Activated T-cell treated with anti-CD3 and anti-CD28 coated beads for 24 hours (primary cell): Measurements from ENCODE around the gene IARS2.
"Not testable (repeated sequence)": the region's sequence is repeated elsewhere in the genome, so short reads cannot be mapped to it uniquely, and the experiment has no call there.

Experiments used
- DNase-seq: peaks from one replicate; pipeline ENCODE4 v3.0.0-alpha.2; 2020; ENCODE audit warnings: low read depth

Gene IARS2

GRCh38 chr1:220113136-220113695 lies 19.3 kb downstream of the IARS2 start:
- DNase-seq, result no peak

- DNase-seq, result no peak
Observed at GRCh38 chr1:220119043-220119512, 25.1 kb downstream of the IARS2 start.

DNA sequence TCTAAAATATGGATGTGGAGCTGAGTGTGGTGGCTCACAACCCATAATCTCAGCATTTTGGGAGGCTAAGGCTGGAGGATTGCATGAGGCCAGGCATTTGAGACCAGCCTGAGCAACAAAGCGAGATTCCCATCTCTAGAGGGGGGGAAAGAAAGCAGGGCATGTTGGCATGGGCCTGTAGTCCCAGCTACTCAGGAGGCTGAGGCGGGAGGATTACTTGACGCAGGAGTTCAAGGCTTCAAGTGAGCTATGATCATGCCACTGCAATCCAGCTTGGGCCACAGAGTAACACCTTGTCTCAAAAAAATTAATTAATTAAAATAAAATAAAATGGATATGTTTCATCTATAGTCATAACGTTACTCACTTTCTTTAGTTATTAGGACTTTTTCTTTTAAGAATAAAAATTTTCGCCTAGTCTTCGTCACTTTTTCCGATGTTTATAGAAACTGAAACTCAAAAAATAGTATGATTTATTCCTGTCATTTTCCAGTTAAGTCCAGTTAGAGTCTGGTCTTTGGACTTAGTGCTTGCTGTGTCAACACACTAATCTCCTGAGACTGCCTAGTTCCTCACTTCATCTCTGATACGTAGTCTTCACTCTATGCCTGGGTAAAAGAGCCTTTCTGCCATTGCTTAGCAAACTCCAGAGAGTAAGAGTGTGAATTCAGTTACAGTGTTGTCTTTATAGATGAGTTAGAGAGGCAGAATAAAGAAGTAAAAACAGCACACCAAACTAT lies 28.0 kb downstream of the IARS2 start:
- DNase-seq, result no peak

GRCh38 chr1:220123066-220123465 lies 29.1 kb downstream of the IARS2 start:
- DNase-seq, result no peak

DNA sequence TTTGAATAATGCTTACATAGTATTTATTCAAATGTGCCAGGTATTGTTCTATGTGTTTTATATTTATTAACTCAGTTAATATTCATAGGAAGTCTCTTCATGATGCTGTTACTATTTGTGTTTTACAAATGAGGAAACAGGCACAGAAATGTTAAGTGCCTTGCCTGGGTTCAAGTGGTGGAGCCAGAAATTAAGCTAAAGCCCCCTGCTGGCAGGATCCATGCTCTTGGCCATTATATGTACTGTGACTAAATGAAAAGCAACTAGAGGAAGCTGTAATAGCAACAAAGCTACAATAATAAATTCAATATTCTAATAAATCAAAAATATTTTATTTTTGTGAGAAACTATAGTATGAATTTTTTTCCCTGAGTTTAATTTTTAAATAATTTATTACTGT lies 30.0 kb downstream of the IARS2 start:
- DNase-seq, result no peak

GRCh38 chr1:220124542-220124941 lies 30.6 kb downstream of the IARS2 start:
- no peak for DNase-seq

- no peak for DNase-seq
Observed at GRCh38 chr1:220127076-220127475, 33.1 kb downstream of the IARS2 start.

GRCh38 chr1:220129479-220130210 lies 35.7 kb downstream of the IARS2 start:
- no peak for DNase-seq

- no peak for DNase-seq
Observed at GRCh38 chr1:220135755-220136154, 41.8 kb downstream of the IARS2 start.

DNA sequence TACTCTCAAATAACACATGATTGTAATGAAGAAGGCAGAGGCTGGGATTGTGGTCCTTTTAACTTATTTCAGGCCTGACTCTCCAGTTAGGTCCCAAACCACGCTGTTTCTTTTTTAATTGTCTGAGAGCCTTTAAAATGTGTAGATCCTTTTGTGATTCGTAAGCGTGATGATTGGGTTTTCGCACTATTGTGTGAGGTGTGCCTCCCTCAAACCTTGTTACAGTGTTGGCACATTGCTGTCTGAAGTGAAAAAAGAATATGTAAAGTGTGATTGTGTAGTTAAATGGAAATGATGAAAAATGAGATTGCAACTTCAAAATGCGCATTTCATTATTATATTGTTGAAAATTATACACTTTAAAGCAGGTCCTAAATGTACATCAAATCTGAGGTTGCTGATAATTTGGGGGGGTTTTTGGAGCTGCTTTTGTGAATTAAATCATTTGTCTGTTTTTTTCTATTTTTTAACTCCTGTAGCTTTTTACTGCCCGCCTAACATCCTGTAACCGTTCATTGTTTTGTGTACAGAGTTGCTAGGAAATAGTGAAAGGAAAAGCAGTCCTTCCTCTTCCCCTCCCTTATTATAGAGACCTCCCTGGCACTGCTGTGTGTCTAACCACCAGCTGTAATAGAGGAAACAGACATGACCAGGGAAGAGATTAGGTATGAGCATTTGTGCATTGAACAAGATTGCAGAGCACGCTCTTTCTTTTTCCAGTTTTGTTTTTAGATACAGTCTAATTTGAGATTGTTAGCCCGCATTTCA lies 43.3 kb downstream of the IARS2 start:
- no peak for DNase-seq

DNA sequence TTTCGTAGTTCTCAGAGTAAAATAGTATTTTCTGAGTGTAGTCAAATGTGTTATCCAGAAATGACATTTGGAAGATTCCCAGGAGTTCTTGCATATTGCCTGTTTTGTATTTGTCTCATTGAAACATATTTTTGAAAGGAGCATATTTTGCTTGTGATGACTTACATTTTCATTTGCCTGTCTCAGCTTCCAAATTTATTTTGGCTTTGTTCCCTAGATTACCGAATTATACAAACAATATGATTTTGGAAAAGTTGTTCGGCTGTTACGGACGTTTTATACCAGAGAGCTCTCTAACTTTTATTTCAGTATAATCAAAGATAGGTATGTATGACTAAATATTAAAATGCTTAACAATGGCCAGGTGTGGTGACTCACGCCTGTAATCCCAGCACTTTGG lies 46.0 kb downstream of the IARS2 start:
- no peak for DNase-seq

- no peak for DNase-seq
Observed at GRCh38 chr1:220144051-220144450, 50.1 kb downstream of the IARS2 start.

- no peak for DNase-seq
Observed at GRCh38 chr1:220149742-220150141, 55.8 kb downstream of the IARS2 start.

DNA sequence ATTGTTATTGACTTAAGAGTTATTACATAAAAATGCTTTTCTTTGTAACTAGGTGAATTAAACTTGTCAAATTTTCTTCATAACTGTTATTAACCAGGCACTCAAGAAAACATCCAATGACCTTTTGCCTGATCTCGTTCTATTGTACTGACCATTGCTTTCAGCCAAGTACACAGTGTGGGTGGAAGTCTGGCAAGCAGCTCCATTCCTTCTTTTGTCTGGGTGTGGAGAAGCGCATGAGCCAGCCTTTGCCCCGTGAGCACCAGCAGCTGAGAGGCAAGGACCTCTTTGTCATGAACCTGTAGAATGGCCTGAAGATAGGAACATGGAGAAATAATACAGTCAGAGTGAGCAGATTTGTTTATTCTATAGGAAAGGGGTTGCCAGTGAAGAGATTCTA lies 57.5 kb downstream of the IARS2 start:
- DNase-seq, result no peak

- DNase-seq, result no peak
Observed at GRCh38 chr1:220153147-220153546, 59.2 kb downstream of the IARS2 start.

- no peak for DNase-seq
Observed at GRCh38 chr1:220156620-220157146, 62.8 kb downstream of the IARS2 start.

GRCh38 chr1:220157738-220158137 lies 63.8 kb downstream of the IARS2 start:
- no peak for DNase-seq

DNA sequence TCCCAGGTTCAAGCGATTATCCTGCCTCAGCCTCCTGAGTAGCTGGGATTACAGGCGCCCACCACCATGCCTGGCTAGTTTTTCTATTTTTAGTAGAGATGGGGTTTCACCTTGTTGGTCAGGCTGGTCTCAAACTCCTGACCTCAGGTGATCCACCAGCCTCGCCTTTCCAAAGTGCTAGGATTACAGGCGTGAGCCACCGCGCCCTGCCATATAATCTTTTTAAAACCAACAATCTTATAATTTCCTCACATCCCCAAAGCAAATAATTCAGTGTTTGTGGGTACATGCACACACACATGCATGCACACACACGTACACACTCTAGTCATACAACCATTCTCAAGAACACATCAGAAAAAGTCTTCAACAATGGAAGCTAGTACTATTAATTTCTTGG lies 64.6 kb downstream of the IARS2 start:
- not testable (repeated sequence) for DNase-seq

DNA sequence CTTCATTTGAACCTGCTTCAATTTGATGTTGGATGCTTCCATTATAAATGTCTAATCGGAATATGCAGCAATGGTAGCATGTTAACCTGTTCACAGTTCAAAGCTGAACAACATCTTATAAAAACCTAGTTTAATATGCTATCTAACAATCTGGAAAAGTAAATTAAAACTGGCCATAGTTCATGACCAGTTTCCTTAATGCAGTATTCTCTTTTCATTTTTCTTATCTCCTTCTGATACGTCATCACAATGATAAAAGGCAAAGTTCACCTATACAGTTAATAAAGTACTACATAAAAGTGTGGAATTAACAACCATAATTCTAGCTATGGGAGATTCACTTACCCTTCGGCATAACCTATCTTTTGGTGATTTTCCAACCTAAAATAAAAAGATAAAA lies 65.1 kb downstream of the IARS2 start:
- DNase-seq, result no peak

DNA sequence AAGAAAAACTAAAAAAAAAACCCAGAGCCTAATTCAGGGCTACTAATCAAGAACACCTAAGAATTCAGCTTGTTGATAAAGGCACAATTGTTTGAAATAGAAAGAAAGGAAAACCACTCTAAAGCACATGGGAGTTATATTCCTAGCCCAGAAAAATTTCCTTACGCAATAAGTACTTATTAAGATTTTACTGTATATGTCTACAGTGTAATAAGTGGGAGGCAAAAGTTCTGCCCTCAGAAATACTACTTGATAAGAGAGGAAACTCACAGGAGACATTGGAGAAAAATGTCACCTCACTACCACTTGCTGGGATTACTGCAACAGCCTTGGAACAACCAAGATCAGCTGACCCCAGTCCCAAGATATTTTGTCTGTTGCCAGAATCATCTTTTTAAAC lies 66.1 kb downstream of the IARS2 start:
- no peak for DNase-seq

GRCh38 chr1:220164116-220164515 lies 70.2 kb downstream of the IARS2 start:
- no peak for DNase-seq

DNA sequence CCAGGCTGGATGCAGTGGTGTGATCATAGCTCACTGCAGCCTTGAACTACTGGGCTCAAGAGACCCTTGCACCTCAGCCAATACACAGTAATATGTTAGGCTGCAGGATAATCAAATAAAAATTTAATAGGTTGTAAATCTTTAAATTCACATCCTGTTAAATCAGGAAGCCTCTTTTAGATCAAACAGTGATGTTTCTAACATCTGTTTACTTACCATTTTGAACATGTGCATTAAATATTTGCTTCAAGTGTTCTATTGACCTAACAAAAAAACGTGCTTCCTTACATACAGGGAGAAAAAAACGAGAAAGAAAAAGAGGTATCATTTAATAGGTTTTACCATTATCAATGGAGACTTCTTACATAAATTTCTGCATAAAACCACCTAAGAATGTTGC lies 70.6 kb downstream of the IARS2 start:
- no peak for DNase-seq
